Measurements from ENCODE around the gene PNISR. TPM values are rescaled to one million over a fixed set of nuclear protein-coding genes. Genes with fewer than 3 reads are reported as not detected.

Gene PNISR
- total RNA-seq, 1 experiment from 2014 or later, result 134 TPM

- no peak overlapping the region for H4K8ac ChIP-seq (replicated peaks; ENCODE audit: insufficient read length, low read depth, low read length)
- H2BK120ac ChIP-seq (ENCODE audit: low read depth, low read length, poor library complexity, severe bottlenecking), result no peak overlapping the region
- Mint-ChIP-seq H3K4me3 (peak overlapping the region in 1 of 2 experiments; percentile 32; a peak in 1 of 5 replicates), H3K36me3 (ENCODE audit: insufficient read depth in 1 of 3, low read depth in 3 of 3) (peaks cover 6 to 17% (median 16%) of the 10 kb centered on the region in 3 experiments; a peak in 6 of 7 replicates), H3K9me3 (no peaks in the 10 kb centered on the region; a peak in 2 of 5 replicates), H3K27ac (peak overlapping the region in 1 of 3 experiments; percentile 90; a peak in 3 of 7 replicates), H3K27me3 (ENCODE audit: low read depth) (no peaks in the 10 kb centered on the region), H3K4me1 (peaks cover 48 to 56% of the 10 kb centered on the region in 2 experiments)
- no peak for DNase-seq
- H3K4ac ChIP-seq (ENCODE audit: low read depth, low read length), result no peak overlapping the region
- no peak overlapping the region for H2BK20ac ChIP-seq (ENCODE audit: low read depth, low read length, poor library complexity, severe bottlenecking)
- H2BK15ac ChIP-seq (ENCODE audit: low read depth, low read length), result no peak overlapping the region
- no peak overlapping the region for H2AK5ac ChIP-seq (ENCODE audit: insufficient read length, low read length)
- H2BK5ac ChIP-seq (ENCODE audit: insufficient read length, low read length), result no peak overlapping the region
- WGBS (ENCODE audit: extremely low coverage, insufficient read length, low lambda C conversion rate), result no CpG with 5 or more reads among the region's 5 CpGs
- no peak overlapping the region for H3K27ac ChIP-seq (ENCODE audit: insufficient read length, low read depth, low read length)
- TF ChIP-seq, protein P1, sequence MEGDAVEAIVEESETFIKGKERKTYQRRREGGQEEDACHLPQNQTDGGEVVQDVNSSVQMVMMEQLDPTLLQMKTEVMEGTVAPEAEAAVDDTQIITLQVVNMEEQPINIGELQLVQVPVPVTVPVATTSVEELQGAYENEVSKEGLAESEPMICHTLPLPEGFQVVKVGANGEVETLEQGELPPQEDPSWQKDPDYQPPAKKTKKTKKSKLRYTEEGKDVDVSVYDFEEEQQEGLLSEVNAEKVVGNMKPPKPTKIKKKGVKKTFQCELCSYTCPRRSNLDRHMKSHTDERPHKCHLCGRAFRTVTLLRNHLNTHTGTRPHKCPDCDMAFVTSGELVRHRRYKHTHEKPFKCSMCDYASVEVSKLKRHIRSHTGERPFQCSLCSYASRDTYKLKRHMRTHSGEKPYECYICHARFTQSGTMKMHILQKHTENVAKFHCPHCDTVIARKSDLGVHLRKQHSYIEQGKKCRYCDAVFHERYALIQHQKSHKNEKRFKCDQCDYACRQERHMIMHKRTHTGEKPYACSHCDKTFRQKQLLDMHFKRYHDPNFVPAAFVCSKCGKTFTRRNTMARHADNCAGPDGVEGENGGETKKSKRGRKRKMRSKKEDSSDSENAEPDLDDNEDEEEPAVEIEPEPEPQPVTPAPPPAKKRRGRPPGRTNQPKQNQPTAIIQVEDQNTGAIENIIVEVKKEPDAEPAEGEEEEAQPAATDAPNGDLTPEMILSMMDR (conservative IDR thresholded peaks at IDR 0.05), result no peak
- H4K91ac ChIP-seq (ENCODE audit: insufficient read length, low read depth, low read length), result no peak overlapping the region
- no peaks in the 10 kb centered on the region for H3K27me3 ChIP-seq (ENCODE audit: insufficient read depth, low read length)
- no peak overlapping the region for H3T11ph ChIP-seq (ENCODE audit: low read length)
- H3K79me2 ChIP-seq (ENCODE audit: insufficient read depth, low read length), result peaks cover 16% of the 10 kb centered on the region; the same call in 1 of the 2 replicates
- no peak overlapping the region for H3K23ac ChIP-seq (ENCODE audit: insufficient read length, low read depth, low read length)
- no peak overlapping the region for H3K4me2 ChIP-seq (ENCODE audit: insufficient read depth, insufficient read length, low read length)
- no peak overlapping the region for H2AFZ ChIP-seq (ENCODE audit: low read length)
- H3K56ac ChIP-seq (ENCODE audit: insufficient read length, low read depth, low read length), result no peak overlapping the region
- H4K20me1 ChIP-seq (ENCODE audit: control insufficient read depth, insufficient read depth, insufficient read length), result no peaks in the 10 kb centered on the region
- H3K9ac ChIP-seq (ENCODE audit: extremely low read depth, insufficient read length, low read length), result no peak overlapping the region
- H3K9me3 ChIP-seq (ENCODE audit: control insufficient read depth, low read depth, low read length), result no peaks in the 10 kb centered on the region
- no peak overlapping the region for H2BK12ac ChIP-seq (ENCODE audit: insufficient read length, low read depth, low read length)
- H4K5ac ChIP-seq (ENCODE audit: insufficient read length, low read depth, low read length), result no peak overlapping the region
- H3K4me1 ChIP-seq (ENCODE audit: insufficient read depth, low read length), result no peaks in the 10 kb centered on the region
- peaks cover 4% of the 10 kb centered on the region for H3K23me2 ChIP-seq (ENCODE audit: insufficient read length, low read depth, low read length, poor library complexity, severe bottlenecking)
- H3K14ac ChIP-seq (ENCODE audit: insufficient read depth, low read length), result no peak overlapping the region
- H3K18ac ChIP-seq (ENCODE audit: insufficient read length, low read depth, low read length), result no peak overlapping the region
- H3K79me1 ChIP-seq (ENCODE audit: insufficient read depth, low read depth, low read length, poor library complexity, severe bottlenecking), result no peaks in the 10 kb centered on the region
Observed at GRCh38 chr6:99427988-99428387, 2.9 kb upstream of the PNISR start.

All from H9 (cell line).